GM20000 (cell line): Measurements from ENCODE around the gene CAMK1D.

Experiments used
- DNase-seq: peaks from one replicate; pipeline ENCODE4 v3.0.0; 2012; ENCODE audit warnings: low spot score
- TF ChIP-seq, protein P1 (sequence below): IDR thresholded peaks from 2 replicates; pipeline ENCODE4 v1.5.1; 2012; ENCODE audit warnings: mild to moderate bottlenecking, control low read depth; ENCODE audit errors: extremely low read depth, missing control alignments

CAMK1D gene

DNA sequence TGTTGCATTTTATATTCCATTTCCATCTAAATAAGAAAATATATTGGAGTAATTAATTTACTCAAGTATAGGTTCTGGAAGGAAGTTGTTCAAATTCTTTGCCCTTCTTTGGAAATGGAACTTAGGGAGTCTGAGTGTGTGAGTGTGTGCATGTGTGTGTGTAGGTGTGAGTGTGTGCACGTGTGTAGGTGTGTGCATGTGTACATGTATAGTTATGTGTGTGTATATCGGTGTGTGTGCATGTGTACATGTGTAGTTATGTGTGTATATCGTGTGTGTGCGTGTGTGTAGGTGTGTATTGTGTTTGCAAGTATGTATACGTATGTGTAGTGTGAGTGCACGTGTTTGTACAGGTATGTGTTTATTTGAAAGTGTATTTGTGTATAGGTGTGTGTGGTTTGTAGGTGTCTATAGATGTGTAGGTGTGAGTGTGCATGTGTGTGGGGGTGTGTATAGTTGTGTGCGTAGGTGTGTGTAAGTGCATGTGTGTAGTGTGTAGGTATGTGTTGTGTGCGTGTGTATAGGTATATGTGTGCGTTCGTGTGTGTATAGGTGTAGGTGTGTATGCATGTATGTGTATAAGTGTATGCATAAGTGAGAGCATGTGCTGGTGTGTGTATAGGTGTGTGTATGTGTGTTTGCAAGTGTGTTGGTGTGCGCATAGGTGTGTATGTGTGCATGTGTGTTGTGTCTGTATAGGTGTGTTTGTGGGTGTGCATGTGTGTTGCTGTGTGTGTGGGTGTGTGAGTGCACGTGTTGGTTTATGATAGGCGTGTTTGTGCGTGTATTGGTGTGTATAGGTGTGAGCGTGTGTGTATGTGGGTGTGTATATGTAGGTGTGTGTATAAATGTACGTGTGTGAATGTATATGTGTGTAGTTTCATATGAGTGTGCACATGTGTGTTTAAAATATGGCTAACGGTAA lies 266.2 kb downstream of the CAMK1D start:
- no peak for DNase-seq

DNA sequence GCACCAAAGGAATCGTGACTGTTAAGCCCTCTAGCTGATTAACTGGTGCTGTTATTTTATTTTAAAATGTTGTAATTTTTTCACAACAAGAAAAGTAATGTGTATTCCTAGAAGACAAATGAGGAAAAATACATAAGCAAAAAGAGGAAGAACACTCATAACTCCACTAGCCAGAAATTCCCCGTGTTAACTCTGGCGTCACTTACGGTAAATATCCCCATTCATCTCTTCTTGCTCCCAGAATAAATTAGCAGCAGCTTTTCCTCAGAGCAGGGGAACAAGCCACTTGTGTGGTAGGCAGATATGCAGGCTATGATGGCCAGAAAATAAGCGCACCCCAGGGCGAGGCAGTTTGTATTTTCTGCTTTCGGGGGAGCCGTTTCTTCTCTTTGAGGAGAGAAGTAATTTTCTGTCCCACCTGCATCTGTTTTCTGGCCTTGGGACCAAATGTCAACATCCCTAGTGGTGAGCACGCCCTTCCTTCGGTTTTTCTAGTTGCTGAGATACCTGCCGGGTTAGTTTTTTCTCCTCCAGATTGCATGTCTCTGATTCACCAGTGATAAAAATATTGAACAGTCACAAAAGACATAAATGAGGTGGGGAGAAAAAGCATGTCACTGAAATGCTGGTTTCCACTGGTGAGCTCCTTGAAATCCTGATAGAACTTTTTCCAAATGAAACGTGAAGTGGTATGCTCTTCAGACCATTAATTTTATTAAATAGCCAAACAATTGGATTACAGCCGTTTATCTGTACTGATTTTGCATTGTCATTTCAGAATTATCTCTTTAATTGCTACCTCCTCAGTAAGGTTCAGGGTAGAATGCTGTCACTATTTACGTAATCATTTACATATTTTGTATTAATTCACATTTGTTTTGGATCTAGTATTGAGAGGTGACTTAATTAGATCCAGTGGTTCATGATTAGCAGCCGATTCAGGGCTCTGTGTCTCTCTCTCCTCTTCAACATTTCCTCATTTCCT lies 268.1 kb downstream of the CAMK1D start:
- DNase-seq = no peak
- TF ChIP-seq, protein P1, sequence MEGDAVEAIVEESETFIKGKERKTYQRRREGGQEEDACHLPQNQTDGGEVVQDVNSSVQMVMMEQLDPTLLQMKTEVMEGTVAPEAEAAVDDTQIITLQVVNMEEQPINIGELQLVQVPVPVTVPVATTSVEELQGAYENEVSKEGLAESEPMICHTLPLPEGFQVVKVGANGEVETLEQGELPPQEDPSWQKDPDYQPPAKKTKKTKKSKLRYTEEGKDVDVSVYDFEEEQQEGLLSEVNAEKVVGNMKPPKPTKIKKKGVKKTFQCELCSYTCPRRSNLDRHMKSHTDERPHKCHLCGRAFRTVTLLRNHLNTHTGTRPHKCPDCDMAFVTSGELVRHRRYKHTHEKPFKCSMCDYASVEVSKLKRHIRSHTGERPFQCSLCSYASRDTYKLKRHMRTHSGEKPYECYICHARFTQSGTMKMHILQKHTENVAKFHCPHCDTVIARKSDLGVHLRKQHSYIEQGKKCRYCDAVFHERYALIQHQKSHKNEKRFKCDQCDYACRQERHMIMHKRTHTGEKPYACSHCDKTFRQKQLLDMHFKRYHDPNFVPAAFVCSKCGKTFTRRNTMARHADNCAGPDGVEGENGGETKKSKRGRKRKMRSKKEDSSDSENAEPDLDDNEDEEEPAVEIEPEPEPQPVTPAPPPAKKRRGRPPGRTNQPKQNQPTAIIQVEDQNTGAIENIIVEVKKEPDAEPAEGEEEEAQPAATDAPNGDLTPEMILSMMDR = no peak

More for the DNA sequence above, 266.2 kb downstream of the CAMK1D start:
- TF ChIP-seq, protein P1 = no peak

DNA sequence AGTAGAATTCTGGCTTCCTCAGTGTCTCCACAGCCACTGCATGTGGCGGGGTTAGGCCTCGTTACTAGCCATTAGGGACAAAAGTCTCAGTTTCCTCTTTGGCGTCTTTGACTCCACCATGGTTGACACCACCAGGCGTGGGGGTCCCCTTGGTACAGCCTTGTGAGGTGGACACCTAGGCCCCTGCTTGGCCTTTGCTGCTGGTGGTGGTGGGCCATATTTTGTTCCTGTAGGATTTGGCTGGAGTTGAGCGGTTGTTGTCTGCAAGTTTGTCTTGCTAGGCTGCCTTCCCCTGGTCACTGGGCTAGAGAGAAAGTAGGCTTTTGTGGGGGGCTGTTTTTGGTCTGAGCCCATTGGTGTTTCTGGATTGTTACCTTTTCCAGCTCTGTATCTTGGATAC lies 272.7 kb downstream of the CAMK1D start:
- TF ChIP-seq, protein P1 = no peak
- DNase-seq = no peak

DNA sequence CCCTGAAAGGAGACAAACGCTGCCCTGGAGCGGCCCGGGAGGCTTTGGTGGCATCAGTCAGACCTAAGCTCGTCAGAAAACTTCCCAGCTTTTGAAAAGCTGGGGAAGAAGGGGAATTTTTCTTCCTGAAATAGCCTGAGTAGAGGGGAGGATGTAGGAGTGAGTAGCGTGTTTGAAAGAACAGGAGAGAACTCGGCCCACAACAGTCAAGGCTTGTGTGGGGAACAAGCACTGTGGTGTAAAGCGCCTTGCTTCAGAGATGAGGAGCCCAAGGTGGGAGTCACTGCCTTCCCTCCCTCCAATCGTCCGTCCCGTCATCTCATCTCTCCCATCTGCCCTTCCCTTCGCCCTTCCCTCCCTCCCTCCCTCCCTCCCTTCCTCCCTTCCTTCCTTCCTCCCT lies 273.3 kb downstream of the CAMK1D start:
- TF ChIP-seq, protein P1 = no peak
- no peak for DNase-seq

DNA sequence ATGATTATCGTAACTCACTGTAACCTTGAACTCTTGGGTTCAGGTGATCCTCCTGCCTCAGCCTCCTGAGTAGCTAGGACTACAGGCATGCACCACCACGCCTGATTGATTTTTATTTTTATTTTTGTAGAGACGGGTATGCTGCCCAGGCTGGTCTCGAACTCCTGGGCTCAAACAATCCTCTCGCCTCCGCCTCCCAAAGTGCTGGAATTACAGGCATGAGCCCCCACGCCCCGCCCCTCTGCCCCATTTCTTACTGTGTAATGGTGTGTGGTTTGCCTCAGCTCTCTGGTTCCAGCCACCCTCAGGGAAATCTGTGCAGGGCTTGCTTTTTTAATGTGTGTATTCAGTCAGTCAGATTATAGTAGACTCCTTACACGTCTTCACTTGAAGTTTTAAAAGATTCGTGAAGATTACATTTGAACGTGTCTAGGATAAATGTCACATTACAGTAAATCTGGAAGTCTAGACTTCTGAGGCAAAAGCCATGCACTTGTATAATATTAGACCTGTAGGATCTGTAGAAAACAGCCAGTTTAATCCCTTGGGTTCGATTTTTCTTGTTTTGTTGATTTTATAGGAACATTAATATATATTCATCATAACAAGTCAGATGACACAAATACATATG lies 276.2 kb downstream of the CAMK1D start:
- TF ChIP-seq, protein P1 = no peak
- no peak for DNase-seq

DNA sequence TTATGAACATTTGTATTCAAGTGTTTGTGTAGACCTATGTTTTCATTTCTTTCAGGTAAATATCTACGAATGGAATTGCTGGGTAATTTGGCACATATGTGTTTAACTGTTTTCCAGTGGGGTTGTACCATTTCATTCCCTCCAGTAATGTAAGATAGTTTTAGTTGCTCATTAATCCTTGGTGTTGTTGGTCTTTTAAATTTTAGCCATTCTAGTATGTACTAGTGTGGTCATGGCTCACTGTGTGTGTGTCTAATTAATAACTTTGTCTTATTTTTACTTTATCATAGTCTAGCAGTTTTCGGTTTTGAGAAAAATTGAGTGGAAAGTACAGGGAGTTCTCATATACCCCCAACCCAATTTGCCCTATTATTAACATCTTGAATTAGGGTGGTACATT lies 278.8 kb downstream of the CAMK1D start:
- DNase-seq = no peak
- TF ChIP-seq, protein P1 = no peak
